ENCODE results near the gene VPS18.

Gene VPS18

GRCh38 chr15:40870716-40871115, 23.5 kb upstream of the VPS18 start:
- DNase-seq, result no peak

DNA sequence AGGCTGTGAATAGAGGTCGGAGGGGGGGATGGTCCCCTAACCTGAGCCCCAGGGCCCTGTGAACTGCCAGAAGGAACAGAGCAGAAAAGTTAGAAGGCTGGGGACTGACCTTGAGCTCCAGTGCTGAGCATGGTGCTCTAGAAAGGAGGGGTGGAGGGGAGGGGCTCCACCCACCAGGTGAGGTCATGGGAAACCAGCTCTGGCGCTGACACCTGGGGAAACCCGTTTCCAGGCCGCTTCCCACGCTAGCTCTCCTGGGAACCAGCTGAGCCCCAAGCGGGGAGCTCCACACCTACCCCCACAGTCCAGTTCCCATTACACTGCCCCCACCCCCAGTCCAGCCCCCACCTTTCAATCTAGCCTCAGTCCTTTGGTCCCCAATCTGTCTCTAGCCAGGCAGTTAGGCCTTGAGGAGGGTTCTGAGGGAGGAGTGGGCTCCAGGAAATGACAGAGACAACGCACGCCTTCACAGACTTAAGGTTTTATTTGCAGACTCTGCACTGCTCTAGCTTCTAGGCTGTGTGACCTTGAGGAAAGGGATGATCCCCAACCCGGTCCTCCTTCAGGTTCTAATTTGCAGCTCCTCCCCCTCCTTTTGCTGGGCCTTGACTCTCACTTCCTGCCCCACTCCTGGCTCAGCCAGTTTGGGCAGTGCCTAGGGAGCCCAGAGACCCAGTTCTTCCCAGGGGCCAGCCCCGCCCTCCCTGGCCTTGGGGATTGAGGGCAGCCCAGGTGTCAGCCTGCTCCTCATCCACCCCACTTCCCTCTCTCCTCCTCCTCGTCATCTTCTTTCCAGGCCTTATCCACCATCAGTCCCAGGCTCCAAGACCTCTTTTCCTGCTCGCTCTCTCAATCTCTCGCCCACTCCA, 22.3 kb upstream of the VPS18 start:
- DNase-seq, result no peak

- no peak for DNase-seq
Observed at GRCh38 chr15:40872791-40873693, 21.2 kb upstream of the VPS18 start.

- DNase-seq, result no peak
Observed at GRCh38 chr15:40873694-40874561, 20.3 kb upstream of the VPS18 start, which contains the start of gene RHOV. Gene RHOV, minus strand, starts transcription at chr15:40874234. Its CDS starts 95 bp downstream, at chr15:40874139.

- DNase-seq, result no peak
Observed at GRCh38 chr15:40875991-40876730, 18.1 kb upstream of the VPS18 start.

GRCh38 chr15:40877694-40878093, 16.6 kb upstream of the VPS18 start:
- no peak for DNase-seq

- no peak for DNase-seq
Observed at GRCh38 chr15:40878785-40879184, 15.5 kb upstream of the VPS18 start.

GRCh38 chr15:40879609-40880008, 14.6 kb upstream of the VPS18 start:
- DNase-seq, result no peak

DNA sequence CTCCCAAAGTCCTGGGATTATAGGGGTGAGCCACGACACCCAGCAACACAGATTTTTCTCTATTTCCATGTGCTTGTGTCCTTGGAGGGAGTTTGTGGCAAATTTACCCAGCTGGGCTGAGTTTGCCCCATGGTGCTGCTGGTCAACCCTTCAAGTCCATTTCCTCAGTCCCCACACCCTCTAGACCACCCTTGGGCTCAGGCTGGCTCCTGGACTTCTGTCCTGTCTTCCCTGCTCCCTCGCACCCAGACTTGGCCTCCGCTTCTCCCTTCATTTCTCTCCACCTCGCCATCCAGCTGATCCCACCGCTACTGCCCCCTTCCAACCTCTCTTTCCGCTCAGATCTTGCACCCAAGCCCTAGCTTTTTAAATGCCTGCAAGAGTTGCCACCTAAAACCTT, 12.9 kb upstream of the VPS18 start:
- no peak for DNase-seq

- DNase-seq, result no peak
Observed at GRCh38 chr15:40886586-40886985, 7.7 kb upstream of the VPS18 start.

- no peak for DNase-seq
Observed at GRCh38 chr15:40889112-40889511, 5.1 kb upstream of the VPS18 start.

DNA sequence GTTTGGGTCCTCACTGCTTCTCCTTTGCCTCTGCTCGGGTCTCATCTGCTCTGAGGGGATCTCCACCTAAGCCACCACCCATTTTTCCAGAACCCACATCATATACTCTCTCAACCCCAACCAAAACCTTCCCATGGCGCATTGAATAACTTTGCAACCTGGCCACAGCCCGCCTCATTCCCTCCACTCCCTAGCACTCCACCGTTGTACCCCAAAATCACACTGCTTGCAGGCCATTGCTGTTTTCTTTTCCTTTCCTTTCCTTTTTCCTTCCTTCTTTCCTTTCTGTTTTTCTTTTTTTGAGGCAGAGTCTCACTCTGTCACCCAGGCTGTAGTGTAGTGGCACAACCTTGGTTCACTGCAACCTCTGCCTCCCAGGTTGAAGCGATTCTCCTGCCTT, 3.1 kb upstream of the VPS18 start:
- DNase-seq, result no peak

DNA sequence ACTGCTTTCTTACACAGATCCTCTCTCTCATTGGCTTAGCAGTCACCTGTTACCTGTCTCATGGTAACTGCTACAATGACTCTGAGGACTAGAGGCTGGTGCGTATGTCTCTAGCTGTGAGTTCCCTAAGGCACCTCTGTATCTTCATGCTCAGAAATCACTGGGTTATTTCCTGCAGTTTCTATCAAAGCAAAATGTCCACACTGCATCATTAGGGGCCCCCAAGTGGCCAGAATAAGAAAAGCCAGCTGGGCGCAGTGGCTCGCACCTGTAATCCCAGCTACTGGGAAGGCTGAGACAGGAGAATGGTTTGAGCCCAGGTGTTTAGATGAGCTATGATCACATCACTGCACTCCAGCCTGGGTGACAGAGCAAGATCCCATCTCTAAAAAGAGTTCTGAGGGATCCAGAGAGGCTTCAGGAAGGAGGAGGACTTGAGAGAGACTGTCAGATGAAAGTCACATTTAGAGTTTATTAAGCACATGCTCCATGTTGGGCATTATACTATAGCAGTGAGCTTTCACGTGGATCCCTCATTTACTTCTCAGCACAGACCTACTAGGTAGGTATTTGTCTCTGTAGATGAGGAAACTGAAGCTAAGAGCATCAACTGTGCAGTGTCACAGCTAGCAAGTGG, 2.3 kb upstream of the VPS18 start:
- DNase-seq, result no peak

- DNase-seq, result no peak
Observed at GRCh38 chr15:40892447-40893012, 1.7 kb upstream of the VPS18 start.

DNA sequence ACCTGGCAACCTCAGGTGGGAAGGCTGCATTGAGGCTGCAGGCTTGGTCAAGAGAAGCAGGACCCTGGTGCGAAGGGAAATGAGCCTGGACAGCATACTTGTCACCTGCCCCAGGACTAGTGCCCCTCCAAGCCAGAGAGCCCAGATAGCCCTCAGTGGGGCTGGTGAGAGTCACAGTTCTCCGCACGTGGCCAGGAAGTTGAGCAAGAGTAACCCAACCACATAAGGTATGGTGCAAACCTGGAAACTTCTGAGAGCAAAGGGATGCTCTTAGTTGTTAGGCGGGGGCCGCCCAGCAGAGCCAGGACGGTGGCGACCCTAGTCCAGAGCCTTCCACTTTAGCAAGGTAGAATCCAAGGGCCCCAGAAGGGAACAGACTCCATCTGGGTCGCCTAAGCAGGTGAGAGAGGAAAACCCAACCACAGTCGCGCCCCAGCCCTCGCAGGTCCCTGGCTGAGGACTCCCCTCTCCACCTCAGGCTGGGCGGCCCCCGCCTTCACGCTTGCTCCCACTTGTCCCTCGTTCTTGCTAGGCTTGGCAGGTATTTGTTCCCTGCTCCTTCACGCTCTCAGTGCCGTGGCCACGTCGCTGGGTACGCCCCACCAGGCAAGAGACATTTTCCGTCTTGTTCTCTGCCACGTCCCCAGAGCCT, 1.1 kb upstream of the VPS18 start:
- no peak for DNase-seq

DNA sequence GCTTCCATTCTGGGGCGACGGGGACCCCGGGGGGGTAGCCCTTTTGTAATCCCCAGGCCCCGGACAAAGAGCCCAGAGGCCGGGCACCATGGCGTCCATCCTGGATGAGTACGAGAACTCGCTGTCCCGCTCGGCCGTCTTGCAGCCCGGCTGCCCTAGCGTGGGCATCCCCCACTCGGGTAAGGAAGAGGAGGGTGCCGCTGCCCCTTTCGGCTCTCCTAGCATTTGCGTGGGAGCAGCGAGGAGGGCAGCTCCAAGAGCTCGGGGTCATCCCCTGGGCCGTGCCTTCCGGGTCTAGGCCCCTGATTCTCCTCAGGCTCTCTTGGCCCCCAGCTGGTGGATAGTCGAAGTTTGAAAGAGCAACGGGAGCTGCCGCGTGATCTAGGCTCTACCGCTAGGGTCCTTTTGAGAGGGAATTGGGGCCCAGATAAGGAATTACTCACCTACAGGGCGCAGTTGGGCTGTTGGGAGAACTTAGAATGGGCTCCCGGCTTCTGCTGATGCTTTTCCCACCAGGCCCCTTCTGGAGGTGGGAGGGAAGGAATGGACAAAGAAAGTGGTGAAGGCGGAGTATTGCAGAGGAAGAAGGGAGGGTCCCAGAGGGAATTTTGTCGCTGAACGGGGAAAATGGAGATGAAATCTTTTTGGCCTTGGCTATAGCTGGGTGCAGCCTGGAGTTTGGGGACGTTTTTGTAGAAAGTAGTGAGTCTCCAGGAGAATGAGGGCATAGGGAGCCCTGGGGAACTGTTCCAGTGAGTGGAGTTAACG, 615 bp downstream of the VPS18 start:
- DNase-seq, result peak; percentile 13

GRCh38 chr15:40899536-40900207, 5.4 kb downstream of the VPS18 start:
- no peak for DNase-seq

DNA sequence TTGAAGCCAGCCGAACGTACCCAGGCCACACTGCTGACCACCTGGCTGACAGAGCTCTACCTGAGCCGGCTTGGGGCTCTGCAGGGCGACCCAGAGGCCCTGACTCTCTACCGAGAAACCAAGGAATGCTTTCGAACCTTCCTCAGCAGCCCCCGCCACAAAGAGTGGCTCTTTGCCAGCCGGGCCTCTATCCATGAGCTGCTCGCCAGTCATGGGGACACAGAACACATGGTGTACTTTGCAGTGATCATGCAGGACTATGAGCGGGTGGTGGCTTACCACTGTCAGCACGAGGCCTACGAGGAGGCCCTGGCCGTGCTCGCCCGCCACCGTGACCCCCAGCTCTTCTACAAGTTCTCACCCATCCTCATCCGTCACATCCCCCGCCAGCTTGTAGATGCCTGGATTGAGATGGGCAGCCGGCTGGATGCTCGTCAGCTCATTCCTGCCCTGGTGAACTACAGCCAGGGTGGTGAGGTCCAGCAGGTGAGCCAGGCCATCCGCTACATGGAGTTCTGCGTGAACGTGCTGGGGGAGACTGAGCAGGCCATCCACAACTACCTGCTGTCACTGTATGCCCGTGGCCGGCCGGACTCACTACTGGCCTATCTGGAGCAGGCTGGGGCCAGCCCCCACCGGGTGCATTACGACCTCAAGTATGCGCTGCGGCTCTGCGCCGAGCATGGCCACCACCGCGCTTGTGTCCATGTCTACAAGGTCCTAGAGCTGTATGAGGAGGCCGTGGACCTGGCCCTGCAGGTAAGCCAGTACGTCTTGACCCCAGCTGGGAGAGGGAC, 6.2 kb downstream of the VPS18 start:
- DNase-seq, result no peak

All from GF-D8 (cell line).